HG03108 (cell line): ENCODE data around the gene PGLYRP2.

ENCODE experiments used
- ATAC-seq: cut with Tn5 transposase; IDR thresholded peaks from one replicate; pipeline ENCODE4 v1.9.1; 2021; ENCODE audit warnings: moderate library complexity; ENCODE audit not compliant: unreplicated experiment

Gene PGLYRP2

GRCh38 chr19:15427991-15428471, 51.3 kb downstream of the PGLYRP2 start:
- ATAC-seq: no peak

- no peak for ATAC-seq
Observed at GRCh38 chr19:15427350-15427700, 52.0 kb downstream of the PGLYRP2 start.

- no peak for ATAC-seq
Observed at GRCh38 chr19:15426485-15427349, 52.6 kb downstream of the PGLYRP2 start.

GRCh38 chr19:15425321-15425950, 53.9 kb downstream of the PGLYRP2 start:
- no peak for ATAC-seq

GRCh38 chr19:15424692-15425272, 54.5 kb downstream of the PGLYRP2 start:
- ATAC-seq: no peak

- ATAC-seq: no peak
Observed at GRCh38 chr19:15424121-15424520, 55.2 kb downstream of the PGLYRP2 start.

GRCh38 chr19:15423130-15423529, 56.2 kb downstream of the PGLYRP2 start:
- ATAC-seq: no peak

- no peak for ATAC-seq
Observed at GRCh38 chr19:15422296-15423075, 56.8 kb downstream of the PGLYRP2 start.

- ATAC-seq: no peak
Observed at GRCh38 chr19:15421721-15422260, 57.5 kb downstream of the PGLYRP2 start.

GRCh38 chr19:15421136-15421695, 58.1 kb downstream of the PGLYRP2 start:
- ATAC-seq: no peak

- ATAC-seq: no peak
Observed at GRCh38 chr19:15419413-15420025, 59.8 kb downstream of the PGLYRP2 start.
